HEK293 (cell line): Measurements from ENCODE around the gene RNU7-1.

Source experiments
- TF ChIP-seq, protein P1 (sequence below): fragments of 450-650 bp; formaldehyde crosslinking; IDR thresholded peaks from 2 replicates; pipeline ENCODE4 v1.5.1; 2016; ENCODE audit warnings: missing biosample characterization, missing genetic modification characterization
- TF ChIP-seq, protein P2 (sequence below): fragments of 450-650 bp; formaldehyde crosslinking; IDR thresholded peaks from 2 replicates; pipeline ENCODE4 v1.5.1; 2017; ENCODE audit warnings: missing biosample characterization, missing genetic modification characterization

DNA sequence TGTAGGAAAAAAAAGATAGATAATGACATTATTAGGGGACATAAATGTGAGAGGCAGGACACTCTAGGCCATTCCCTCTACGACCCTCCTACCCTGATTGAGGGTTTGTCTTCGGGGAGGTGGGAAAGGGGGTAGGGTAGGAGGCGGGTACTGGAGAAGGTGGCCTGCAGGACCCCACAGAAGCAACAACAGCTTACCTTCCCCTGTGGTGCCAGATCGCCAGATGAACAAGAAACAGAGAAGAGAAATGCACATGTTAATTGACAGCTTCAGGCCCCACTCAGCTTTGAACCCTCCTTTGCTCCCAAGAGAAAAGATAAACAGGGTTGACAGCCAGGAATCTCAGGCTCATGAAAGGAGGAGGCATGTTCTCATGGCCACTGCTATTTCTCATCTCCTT, 22.1 kb downstream of the RNU7-1 start:
- TF ChIP-seq, protein P1, sequence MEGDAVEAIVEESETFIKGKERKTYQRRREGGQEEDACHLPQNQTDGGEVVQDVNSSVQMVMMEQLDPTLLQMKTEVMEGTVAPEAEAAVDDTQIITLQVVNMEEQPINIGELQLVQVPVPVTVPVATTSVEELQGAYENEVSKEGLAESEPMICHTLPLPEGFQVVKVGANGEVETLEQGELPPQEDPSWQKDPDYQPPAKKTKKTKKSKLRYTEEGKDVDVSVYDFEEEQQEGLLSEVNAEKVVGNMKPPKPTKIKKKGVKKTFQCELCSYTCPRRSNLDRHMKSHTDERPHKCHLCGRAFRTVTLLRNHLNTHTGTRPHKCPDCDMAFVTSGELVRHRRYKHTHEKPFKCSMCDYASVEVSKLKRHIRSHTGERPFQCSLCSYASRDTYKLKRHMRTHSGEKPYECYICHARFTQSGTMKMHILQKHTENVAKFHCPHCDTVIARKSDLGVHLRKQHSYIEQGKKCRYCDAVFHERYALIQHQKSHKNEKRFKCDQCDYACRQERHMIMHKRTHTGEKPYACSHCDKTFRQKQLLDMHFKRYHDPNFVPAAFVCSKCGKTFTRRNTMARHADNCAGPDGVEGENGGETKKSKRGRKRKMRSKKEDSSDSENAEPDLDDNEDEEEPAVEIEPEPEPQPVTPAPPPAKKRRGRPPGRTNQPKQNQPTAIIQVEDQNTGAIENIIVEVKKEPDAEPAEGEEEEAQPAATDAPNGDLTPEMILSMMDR = no peak
- TF ChIP-seq, protein P2, sequence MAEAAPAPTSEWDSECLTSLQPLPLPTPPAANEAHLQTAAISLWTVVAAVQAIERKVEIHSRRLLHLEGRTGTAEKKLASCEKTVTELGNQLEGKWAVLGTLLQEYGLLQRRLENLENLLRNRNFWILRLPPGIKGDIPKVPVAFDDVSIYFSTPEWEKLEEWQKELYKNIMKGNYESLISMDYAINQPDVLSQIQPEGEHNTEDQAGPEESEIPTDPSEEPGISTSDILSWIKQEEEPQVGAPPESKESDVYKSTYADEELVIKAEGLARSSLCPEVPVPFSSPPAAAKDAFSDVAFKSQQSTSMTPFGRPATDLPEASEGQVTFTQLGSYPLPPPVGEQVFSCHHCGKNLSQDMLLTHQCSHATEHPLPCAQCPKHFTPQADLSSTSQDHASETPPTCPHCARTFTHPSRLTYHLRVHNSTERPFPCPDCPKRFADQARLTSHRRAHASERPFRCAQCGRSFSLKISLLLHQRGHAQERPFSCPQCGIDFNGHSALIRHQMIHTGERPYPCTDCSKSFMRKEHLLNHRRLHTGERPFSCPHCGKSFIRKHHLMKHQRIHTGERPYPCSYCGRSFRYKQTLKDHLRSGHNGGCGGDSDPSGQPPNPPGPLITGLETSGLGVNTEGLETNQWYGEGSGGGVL (tag by site-specific recombination) = no peak
